PFSK-1 (cell line): ENCODE results near the gene LHFPL3.

Experiments used
- FOXP2 ChIP-seq: optimal IDR thresholded peaks from 2 replicates; pipeline ENCODE3; 2011; ENCODE audit warnings: borderline replicate concordance, control low read depth, inconsistent platforms; ENCODE audit not compliant: insufficient read depth; ENCODE audit errors: extremely low read length, extremely low read depth
- POLR2AphosphoS5 ChIP-seq: IDR thresholded peaks from 2 replicates; pipeline ENCODE4 v1.6.1; 2012; ENCODE audit warnings: low read depth, mild to moderate bottlenecking, control low read depth, low read length, moderate library complexity
- SIN3A ChIP-seq: IDR thresholded peaks from 2 replicates; pipeline ENCODE4 v1.6.1; 2012; ENCODE audit warnings: mild to moderate bottlenecking, low read length, moderate library complexity, borderline replicate concordance; ENCODE audit not compliant: insufficient read depth
- TAF1 ChIP-seq: IDR thresholded peaks from 2 replicates; pipeline ENCODE4 v1.6.1; 2012; ENCODE audit warnings: low read length, control low read depth, borderline replicate concordance; ENCODE audit not compliant: insufficient read depth
- TF ChIP-seq, protein P1 (sequence below), 2 experiments: IDR thresholded peaks; 2 replicates each; pipeline versions ENCODE4 v1.6.1 to v1.8.0; 2011 to 2012; ENCODE audit warnings: low read depth in 2 of 2, low read length in 2 of 2, control low read depth in 1 of 2, inconsistent platforms in 1 of 2, mild to moderate bottlenecking in 1 of 2, moderate library complexity in 1 of 2; ENCODE audit not compliant: insufficient read depth in 1 of 2

Gene LHFPL3

DNA sequence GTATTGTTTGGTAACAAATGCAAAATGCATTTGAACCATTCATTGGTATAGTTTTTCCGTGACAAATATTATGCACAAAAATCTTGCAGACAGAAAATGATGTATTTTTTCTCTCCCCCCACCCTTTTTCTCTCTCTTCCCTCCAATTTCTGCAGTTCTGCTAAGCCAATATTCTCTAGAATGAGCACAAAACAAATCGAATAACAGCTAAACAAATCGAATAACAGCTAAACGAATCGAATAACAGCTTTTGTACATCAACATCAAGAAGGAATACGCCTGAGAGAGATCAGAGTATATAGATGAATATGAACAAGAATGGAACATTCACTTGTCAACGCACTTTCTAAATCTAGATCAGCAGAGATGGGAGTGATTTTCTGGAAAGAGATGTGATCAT, 577.6 kb downstream of the LHFPL3 start:
- TF ChIP-seq SIN3A = no peak
- TF ChIP-seq, protein P1, sequence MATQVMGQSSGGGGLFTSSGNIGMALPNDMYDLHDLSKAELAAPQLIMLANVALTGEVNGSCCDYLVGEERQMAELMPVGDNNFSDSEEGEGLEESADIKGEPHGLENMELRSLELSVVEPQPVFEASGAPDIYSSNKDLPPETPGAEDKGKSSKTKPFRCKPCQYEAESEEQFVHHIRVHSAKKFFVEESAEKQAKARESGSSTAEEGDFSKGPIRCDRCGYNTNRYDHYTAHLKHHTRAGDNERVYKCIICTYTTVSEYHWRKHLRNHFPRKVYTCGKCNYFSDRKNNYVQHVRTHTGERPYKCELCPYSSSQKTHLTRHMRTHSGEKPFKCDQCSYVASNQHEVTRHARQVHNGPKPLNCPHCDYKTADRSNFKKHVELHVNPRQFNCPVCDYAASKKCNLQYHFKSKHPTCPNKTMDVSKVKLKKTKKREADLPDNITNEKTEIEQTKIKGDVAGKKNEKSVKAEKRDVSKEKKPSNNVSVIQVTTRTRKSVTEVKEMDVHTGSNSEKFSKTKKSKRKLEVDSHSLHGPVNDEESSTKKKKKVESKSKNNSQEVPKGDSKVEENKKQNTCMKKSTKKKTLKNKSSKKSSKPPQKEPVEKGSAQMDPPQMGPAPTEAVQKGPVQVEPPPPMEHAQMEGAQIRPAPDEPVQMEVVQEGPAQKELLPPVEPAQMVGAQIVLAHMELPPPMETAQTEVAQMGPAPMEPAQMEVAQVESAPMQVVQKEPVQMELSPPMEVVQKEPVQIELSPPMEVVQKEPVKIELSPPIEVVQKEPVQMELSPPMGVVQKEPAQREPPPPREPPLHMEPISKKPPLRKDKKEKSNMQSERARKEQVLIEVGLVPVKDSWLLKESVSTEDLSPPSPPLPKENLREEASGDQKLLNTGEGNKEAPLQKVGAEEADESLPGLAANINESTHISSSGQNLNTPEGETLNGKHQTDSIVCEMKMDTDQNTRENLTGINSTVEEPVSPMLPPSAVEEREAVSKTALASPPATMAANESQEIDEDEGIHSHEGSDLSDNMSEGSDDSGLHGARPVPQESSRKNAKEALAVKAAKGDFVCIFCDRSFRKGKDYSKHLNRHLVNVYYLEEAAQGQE (IDR thresholded peaks at IDR 0.05; ENCODE audit: insufficient read depth in 1 of 2, low read depth in 2 of 2, low read length in 2 of 2) = no peak
- no peak for TF ChIP-seq TAF1
- no peak for TF ChIP-seq POLR2AphosphoS5
- TF ChIP-seq FOXP2 = no peak

DNA sequence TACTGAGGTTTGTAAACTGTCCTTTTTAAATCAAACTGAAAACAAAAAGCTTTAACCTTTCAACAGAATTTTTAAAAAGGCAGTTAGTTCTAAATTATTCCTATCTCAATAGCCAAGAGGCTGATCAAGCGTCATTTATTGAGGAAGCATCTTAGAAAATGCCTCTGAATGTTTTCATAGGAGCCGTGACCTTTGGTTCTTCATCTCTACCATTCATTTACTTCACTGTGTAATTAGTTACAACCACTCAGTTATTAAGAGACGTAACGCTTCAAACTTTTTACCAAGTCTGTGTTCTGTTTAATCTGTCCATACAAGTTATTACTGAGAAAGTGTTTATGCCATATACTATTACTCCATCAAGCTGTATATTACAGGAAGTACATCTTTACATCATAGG, 578.2 kb downstream of the LHFPL3 start:
- TF ChIP-seq POLR2AphosphoS5 = no peak

DNA sequence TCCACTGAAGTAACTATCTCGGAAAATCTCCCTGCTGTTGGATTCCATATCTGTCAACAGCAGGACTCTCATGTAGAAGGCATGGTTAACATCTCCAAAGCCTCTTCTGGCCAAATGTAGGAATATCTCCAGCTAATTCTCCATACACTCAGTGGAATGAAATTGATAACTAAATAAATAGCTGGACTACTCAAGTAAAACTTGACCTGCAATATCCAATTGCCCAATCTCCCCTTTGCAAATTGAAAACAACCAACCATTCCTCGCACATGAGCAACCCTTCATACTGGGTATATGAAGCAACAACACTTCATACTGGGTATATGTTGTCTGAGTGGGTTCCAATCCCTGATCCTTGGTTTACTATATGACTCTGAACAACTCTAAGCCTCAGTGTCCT, 580.2 kb downstream of the LHFPL3 start:
- no peak for TF ChIP-seq FOXP2
- TF ChIP-seq, protein P1 (IDR thresholded peaks at IDR 0.05; ENCODE audit: insufficient read depth in 1 of 2, low read depth in 2 of 2, low read length in 2 of 2) = no peak
- no peak for TF ChIP-seq POLR2AphosphoS5
- TF ChIP-seq SIN3A = no peak
- no peak for TF ChIP-seq TAF1

DNA sequence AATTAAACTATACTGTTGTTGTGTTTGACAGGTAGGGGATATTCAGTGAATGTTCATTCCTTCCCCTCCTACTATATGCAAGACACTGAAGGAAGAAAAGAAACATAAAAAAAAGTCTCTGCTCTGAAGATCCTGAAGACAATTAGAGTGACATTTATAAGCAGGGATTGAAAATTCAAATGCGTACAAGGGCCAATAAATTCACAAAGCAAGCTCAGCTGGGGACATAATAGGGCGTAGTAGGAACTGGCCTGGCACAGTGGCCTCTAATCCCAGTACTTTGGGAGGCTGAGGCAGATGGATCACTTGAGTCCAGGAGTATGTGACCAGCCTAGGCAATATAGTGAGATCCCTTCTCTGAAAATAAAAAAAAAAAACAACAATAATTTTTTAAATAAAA, 580.7 kb downstream of the LHFPL3 start:
- TF ChIP-seq POLR2AphosphoS5 (no peak), FOXP2 (no peak), TAF1 (no peak), SIN3A (no peak)
- TF ChIP-seq, protein P1 (IDR thresholded peaks at IDR 0.05; ENCODE audit: insufficient read depth in 1 of 2, low read depth in 2 of 2, low read length in 2 of 2) = no peak

DNA sequence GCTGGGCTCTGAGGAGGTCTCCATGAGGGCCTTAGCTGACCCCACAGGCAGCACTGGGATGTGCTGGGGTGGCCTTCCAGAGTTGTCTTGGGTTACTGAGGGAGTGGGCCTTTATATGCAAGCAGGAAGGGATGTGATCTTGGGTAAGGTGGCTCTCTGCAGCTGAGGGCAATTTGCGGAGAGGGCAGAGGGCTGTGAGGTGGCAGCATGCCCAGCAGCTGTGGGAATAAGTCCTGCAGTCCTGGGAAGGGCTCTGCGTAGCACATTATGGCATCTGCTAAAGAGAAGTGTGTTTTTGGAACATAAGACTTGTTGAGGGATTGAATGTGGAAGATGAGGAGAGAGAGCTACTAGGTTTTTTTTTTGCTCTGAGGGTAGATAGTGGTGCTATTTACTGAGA, 586.0 kb downstream of the LHFPL3 start:
- no peak for TF ChIP-seq SIN3A
- no peak for TF ChIP-seq POLR2AphosphoS5
- TF ChIP-seq FOXP2 = no peak
- no peak for TF ChIP-seq TAF1
- TF ChIP-seq, protein P1 (IDR thresholded peaks at IDR 0.05; ENCODE audit: insufficient read depth in 1 of 2, low read depth in 2 of 2, low read length in 2 of 2) = no peak

DNA sequence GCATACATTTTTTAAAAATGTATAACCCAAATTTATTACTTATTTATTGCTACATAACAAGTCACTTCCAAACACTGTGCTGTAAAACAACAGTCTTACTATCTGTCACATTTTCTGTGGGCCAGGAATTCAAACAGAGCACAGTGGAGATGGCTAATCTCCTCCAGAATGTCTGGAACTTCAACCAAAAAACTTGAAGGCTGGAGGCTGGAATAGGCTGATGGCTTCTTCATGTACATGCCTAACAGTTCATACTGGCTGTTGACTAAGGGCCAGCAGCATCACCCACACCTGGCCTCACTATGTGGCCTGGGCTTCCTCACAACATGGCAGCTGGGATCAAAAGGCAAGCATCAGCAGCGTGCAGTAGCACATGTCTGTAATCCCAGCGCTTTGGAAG, 593.2 kb downstream of the LHFPL3 start:
- TF ChIP-seq FOXP2 = no peak
- no peak for TF ChIP-seq TAF1
